ENCODE results near the gene CEP57L1.
"Not testable (repeated sequence)": the region's sequence is repeated elsewhere in the genome, so short reads cannot be mapped to it uniquely, and the experiment has no call there.

The CEP57L1 gene

DNA sequence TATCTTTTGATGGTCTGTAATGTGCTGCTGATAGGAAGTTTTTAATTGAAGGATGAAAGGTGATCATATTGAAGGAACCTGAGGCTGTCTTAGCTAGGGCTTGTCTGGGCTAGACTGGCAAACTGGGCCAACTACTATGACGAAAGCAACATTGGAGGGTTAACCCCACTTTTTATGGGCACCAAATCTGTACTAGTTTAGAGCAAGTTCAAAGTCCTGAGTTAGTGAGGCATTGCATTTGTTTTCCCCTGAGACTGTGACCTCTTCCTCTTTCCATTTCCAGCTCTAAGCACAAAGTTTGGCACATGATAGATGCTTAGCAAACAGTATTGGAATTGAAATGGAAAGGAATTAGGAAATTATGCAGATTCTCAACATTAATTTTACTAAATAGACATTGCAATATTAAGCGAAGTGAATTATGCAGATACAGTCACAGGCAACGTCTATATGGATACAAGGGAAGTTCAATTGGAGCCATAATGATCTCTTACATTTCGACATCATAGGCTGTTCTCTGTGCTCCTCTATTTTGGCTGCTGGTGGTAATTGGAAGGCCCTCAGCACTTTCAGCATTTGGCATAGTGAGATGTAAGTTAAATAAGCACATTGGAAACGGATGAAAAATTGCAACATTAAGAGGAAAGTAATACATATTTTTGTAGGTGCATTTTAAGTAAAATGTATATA, 22.2 kb downstream of the CEP57L1 start:
- DNase-seq = no peak

DNA sequence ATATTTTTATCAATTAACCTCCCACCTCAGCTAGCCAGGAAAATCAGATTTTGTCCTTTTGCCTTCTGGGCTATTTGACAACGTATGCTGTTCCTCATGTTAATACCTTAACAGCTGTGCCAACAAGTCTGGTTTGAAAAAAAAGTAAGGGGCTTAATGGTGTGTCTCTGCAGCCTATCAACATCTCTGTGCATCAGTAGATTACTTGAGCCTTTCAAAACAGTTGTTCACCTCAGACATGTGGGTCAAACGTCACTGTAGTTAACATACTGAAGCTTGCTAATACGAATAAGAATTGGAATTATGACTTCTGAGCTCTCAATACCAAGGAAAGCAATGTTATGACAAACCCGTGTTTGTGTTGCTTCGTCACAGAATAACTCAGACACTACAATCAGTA, 23.0 kb downstream of the CEP57L1 start:
- DNase-seq = no peak

- DNase-seq = no peak
These were observed 23.6 kb downstream of the CEP57L1 start for GRCh38 chr6:109118871-109119354.

GRCh38 chr6:109121411-109121810, 26.1 kb downstream of the CEP57L1 start:
- no peak for DNase-seq

DNA sequence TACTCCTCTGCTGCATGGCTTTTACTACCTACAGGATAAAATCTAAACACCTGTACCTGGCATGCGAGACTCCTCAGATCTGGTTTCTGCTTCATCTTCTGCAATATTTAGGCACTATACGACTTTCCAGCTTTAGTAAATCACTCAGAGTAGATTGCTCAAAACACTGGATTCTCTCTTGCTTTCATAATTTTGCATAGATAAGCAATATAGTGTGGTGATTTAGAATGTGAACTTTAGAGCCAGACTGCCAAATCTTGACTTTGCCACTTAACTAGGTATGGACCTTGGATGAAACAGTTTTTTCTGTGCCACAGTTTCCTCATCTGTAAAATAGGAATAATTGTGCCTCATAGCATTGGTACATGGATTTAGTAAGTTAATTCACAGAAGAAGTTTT, 28.9 kb downstream of the CEP57L1 start:
- DNase-seq = no peak

DNA sequence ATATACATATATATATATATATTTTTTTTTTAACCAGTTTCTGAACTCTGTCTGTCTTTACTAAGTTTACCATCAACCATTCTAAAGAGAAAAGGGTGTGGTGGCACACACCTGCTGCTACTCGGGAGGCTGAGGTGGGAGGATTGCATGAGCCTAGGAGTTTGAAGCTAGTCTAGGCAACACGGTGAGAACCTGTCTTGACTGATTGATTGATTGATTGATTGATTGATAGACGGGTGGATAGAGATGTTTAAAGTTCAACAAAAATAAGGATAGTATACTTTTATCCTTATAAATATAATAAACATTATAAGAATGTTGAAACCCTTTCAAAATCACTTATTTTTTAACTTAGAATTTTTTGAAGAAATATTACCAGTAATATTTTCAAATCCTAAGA, 30.2 kb downstream of the CEP57L1 start:
- no peak for DNase-seq

- DNase-seq = no peak
These were observed 34.8 kb downstream of the CEP57L1 start for GRCh38 chr6:109130065-109130464.

DNA sequence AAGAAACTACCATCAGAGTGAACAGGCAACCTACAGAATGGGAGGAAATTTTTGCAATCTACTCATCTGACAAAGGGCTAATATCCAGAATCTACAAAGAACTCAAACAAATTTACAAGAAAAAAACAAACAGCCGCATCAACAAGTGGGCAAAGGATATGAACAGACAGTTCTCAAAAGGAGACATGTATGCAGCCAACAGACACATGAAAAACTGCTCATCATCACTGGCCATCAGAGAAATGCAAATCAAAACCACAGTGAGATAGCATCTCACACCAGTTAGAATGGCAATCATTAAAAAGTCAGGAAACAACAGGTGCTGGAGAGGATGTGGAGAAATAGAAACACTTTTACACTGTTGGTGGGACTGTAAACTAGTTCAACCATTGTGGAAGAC, 40.3 kb downstream of the CEP57L1 start:
- DNase-seq = not testable (repeated sequence)

GRCh38 chr6:109136039-109136438, 40.7 kb downstream of the CEP57L1 start:
- not testable (repeated sequence) for DNase-seq

- not testable (repeated sequence) for DNase-seq
These were observed 41.2 kb downstream of the CEP57L1 start for GRCh38 chr6:109136530-109136929.

- DNase-seq = no peak
These were observed 43.8 kb downstream of the CEP57L1 start for GRCh38 chr6:109139109-109139508.

- not testable (repeated sequence) for DNase-seq
These were observed 46.8 kb downstream of the CEP57L1 start for GRCh38 chr6:109142067-109142466.

DNA sequence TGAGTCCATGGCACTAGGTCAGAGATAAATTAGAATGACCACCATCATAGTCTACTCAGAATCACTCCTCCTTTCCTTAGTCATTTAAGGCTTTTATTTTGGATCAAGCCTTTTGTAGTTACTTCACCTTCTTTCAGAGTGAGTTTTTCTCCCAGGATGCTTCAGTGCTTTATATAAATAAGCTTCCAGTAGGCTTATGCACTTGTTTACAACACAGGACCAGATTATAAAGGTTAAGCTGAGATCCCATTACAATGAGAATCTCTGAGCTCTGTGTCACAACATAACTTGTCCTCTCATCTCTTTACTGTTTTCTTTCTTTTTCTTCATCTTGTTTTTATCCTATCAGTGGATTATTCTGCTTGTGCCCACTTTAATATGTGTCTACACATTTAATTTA, 47.9 kb downstream of the CEP57L1 start:
- no peak for DNase-seq

DNA sequence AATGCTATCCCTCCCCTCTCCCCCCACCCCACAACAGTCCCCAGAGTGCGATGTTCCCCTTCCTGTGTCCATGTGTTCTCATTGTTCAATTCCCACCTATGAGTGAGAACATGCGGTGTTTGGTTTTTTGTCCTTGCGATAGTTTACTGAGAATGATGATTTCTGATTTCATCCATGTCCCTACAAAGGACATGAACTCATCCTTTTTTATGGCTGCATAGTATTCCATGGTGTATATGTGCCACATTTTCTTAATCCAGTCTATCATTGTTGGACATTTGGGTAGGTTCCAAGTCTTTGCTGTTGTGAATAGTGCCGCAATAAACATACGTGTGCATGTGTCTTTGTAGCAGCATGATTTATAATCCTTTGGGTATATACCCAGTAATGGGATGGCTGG, 52.9 kb downstream of the CEP57L1 start:
- DNase-seq = not testable (repeated sequence)

- DNase-seq = not testable (repeated sequence)
These were observed 53.4 kb downstream of the CEP57L1 start for GRCh38 chr6:109148716-109149115.

DNA sequence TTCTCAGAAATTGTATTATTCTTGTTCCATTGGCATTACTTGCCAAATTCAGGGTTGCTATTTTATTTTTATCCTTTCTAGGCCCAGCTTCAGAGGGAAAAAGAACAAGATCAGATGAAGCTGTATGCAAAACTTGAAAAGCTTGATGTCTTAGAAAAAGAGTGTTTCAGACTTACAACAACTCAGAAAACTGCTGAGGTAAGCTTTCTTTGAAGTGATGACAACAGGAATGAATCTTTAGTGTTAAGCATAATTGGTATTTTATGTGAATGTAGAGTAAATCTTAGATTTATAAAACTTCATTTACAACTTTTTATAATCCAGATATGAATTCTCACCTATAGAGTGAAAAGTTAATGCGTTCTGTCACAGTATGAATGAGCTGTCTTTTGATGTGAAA, 58.4 kb downstream of the CEP57L1 start:
- DNase-seq = no peak

DNA sequence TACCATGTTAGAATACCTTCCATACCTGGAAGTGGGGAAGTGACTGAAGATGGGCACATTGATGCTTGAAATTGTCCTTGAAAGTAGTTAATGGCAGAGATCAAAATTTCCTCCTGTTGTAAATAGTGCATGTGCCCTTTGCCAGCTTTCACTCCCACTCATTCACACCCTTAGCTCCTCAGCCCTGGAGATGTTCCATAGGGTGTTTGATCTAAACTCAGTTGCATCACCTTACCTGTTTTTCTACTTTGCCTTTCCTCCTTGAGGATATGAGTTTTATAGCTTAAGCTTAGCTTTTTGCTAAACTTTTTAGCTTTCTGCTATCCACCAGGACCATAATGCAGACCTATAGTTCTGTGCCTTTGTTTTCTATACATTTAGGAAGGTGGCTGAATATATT, 69.0 kb downstream of the CEP57L1 start:
- DNase-seq = no peak

- no peak for DNase-seq
These were observed 70.2 kb downstream of the CEP57L1 start for GRCh38 chr6:109165392-109165974.

DNA sequence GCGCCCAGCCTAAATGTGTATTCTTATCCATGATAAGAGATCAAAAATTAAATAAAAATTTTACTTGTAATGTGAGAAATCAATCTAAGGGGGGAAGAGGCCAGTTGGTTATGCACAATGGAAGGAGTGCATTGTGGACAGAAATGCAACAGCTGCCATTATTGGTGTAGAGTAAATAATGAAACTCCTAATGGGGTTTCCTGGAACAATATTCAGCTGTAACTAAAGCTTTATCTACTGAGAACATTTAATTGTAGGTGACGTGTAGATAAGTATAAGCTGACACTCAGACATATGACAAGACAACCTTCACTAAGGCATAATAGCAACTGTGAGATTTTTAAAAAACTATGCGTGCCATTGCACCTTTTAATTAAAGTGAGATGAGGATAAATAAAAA, 71.4 kb downstream of the CEP57L1 start:
- DNase-seq = no peak

- no peak for DNase-seq
These were observed 72.3 kb downstream of the CEP57L1 start for GRCh38 chr6:109167562-109167961.

DNA sequence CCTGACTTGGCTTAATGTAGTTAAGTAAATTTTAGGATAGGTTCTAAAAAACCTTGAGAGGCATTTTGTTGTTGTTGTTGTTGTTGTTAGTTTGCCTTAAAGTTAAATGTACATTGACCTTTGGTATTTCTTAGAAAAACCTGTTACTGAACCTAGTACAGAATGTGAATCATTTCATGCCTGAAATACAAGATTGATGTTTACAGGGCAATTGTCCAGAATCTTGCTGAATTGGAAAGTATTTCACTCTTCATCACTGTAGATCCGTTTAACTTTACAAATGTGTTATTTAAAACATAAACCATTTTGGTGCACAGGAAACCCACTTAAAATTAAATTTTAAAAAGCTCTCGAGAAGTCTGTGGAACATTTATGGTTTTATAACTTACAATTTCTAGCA, 75.0 kb downstream of the CEP57L1 start:
- no peak for DNase-seq

GRCh38 chr6:109172101-109172746, 76.9 kb downstream of the CEP57L1 start:
- no peak for DNase-seq

DNA sequence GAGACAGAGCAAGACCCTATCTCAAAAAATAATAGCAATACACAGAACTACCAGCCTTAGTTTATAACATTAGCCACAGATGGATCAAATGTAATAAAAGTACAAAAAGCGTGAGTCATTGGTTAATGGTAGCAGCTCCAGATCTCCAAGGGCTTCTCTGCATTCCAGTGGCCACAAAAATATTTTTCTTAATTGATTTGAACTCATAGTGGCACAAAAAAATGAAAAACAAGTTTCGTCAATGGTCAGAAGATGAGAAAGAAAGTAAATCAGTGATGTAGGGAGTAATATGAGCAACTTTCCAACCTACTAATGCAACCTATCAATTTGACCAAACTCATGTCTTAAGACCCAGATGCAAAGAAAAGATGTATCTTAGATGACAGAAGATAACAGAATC, 79.6 kb downstream of the CEP57L1 start:
- no peak for DNase-seq

GRCh38 chr6:109178921-109179320, 83.6 kb downstream of the CEP57L1 start:
- no peak for DNase-seq
